LNCAP (cell line): Measurements from ENCODE around the gene NAA60.

Experiments
- TF ChIP-seq, protein P1 (sequence below): fragments of 450-650 bp; IDR thresholded peaks from 2 replicates; pipeline ENCODE4 v1.5.1; 2017; ENCODE audit warnings: mild to moderate bottlenecking

The NAA60 gene

GRCh38 chr16:3532741-3533140, 89.3 kb downstream of the NAA60 start:
- TF ChIP-seq, protein P1, sequence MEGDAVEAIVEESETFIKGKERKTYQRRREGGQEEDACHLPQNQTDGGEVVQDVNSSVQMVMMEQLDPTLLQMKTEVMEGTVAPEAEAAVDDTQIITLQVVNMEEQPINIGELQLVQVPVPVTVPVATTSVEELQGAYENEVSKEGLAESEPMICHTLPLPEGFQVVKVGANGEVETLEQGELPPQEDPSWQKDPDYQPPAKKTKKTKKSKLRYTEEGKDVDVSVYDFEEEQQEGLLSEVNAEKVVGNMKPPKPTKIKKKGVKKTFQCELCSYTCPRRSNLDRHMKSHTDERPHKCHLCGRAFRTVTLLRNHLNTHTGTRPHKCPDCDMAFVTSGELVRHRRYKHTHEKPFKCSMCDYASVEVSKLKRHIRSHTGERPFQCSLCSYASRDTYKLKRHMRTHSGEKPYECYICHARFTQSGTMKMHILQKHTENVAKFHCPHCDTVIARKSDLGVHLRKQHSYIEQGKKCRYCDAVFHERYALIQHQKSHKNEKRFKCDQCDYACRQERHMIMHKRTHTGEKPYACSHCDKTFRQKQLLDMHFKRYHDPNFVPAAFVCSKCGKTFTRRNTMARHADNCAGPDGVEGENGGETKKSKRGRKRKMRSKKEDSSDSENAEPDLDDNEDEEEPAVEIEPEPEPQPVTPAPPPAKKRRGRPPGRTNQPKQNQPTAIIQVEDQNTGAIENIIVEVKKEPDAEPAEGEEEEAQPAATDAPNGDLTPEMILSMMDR, result no peak

DNA sequence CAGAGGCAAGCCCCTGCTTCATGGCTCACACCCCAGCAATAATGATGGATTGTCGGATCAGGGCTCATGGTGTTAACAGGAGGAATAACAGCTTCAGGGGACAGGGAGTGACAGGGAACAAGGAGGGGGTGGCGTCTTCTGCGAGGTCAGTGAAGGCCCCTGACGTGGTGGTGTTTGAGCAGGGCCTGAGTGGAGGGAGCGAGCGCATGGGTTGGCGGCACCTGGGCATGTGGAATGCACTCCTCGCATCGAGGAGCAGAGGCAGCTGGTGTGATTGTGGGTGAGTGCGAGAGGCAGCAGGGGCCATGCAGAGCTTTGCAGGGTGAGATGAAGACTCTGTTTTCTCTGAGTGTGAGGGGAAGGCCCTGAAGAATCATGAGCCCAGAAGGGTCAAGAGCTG, 90.6 kb downstream of the NAA60 start:
- TF ChIP-seq, protein P1, result no peak

- TF ChIP-seq, protein P1, result no peak
Measured at GRCh38 chr16:3536271-3536731, 92.8 kb downstream of the NAA60 start.
